K562 treated with DMSO at 1 percent for 48 hours (cell line): ENCODE results near the gene JPH2. TPM values are rescaled to one million over a fixed set of nuclear protein-coding genes. Genes with fewer than 3 reads are reported as not detected.

Experiments used
- total RNA-seq: library from RNA; unstranded; fragments of 300-600 nt; gene quantifications from 2 replicates; pipeline ENCODE4 v1.2.3, GENCODE V29; 2022; ENCODE audit warnings: low replicate concordance; ENCODE audit errors: extremely low read depth

The JPH2 gene
- total RNA-seq, result not detected in 2 replicates

DNA sequence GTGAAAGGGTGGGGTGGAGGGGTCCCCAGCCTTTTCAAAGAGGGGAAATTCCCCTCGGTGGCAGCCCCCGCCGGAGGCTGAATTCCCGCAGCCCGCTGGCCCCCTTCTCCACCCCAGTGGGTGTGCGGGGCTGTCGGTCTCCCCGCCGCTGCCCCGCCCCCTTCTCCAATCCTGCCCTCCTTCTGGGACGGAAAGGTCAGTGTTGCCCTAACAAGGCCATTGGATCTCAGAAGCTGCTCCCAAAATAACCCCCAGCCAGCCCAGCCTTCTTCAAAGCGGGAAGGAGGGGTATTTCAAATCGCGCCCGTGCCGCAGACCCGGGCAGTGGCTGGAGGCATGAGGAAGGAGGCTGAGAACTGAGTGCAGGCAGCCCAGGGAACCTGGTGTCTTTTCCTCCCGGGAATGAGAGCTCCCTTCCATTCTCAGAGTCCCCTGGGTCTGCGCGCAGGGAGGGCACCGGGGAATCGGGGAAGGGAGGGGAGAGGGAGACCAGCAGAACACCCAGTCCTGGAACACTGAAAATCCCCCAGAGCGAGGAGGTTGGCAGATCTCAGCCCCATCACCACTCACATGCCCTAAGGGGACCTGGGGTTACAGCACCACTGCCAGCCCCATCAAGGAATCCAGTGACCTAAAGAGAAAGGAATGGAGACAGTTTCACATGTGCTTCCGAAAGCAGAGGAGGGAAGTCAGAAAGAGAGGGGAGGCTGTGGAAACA is at the start of gene JPH2:
JPH2 (minus strand) TSS at position 135 of the 718 bp plus-strand sequence. CDS start 483 bp downstream, outside the sequence.

DNA sequence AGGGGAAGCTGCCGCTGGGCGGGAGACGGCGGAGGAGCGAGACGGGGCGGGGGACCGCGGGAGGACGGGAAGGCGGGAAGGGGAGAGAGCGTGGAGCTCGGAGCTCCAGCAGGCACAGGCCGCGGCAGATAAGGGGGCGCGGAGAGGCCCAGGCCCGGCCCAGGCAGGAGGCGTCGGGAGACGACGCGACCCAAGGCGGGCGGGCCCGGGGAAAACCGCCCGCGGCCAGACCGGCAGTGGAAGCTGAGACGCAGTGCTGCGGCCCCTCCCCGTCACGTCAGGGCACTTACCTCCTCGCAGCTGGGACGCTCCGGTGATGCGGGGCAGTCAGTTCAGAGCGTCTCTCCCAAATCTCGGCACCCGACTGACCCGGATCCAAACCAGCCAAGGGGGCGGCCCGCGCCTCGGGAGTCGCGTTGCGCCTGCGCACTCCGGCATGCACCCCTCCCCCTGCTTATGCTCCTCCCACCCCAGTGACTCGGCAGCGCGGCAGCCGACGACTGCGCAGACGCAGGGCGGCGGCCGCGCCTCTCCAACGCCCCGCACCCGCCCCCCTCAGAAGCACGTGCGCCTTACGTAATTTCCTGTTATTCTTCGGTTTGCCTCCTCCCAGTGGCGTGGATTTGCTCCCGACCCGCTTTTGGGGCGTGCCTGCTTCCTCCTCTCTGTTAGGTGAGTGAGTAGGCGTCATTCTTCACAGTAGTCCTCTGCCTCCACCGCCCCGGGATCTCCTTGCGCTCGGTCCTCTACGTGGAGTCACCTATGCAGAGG is 23.6 kb upstream of the JPH2 start, which contains the start of gene OSER1:
OSER1 (minus strand) TSS at position 366 of the 771 bp plus-strand sequence. CDS start 3,814 bp downstream, outside the sequence.

Other genes with a start within 250 kb of the JPH2 start
- not detected in 2 replicates for gene OSER1, start 23.6 kb upstream of the JPH2 start, total RNA-seq
- gene GDAP1L1, start 60.1 kb upstream of the JPH2 start, total RNA-seq, result not detected in 2 replicates
- not detected in 2 replicates for gene FITM2, start 124.0 kb upstream of the JPH2 start, total RNA-seq
- not detected in 2 replicates for gene R3HDML, start 149.9 kb upstream of the JPH2 start, total RNA-seq
- gene HNF4A, start 168.5 kb upstream of the JPH2 start, total RNA-seq, result not detected in 2 replicates